Kidney glomerular epithelial cell (primary cell): Measurements from ENCODE around the gene PTER.

Source experiments
- DNase-seq: peaks from one replicate; lab custom pipeline; 2025; lab: John Stamatoyannopoulos, UW

Gene PTER

DNA sequence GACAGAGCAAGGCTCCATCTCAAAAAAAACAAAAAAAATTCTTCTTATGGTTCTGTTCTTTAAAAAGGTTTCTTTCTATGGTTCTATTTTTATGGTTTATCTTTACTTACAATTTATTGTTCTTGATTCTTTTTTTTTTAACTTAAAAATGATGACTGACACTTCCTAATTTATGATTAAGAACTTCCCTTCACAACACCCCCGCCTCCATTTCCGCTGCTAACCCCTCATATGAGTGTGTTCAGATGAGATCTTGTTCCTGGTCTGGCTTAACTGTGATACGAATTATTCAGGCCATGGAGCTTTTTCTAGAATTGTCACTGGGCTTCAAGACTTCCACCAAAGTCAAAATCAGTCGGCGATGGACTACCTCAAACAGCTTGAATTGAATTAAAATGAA, 33.9 kb downstream of the PTER start:
- DNase-seq: no peak

DNA sequence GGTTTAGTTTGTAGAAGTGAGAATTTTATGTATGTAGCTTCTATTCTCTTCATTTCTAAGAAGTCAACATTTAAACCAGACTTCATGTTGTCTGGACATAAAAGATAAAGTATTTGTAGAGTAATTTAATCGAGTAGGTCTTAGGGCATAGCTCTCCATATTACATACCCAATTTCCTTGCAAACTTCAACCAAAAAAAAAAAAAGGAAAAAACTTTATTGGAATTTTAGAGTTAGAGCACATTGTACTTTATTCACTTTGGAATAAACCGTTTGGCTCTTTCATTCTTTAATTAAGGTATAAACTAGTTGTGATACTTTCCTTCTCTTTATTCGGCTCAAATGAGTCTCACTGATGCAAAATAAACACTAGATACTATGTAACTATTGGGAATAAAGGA, 36.0 kb downstream of the PTER start:
- DNase-seq: no peak

DNA sequence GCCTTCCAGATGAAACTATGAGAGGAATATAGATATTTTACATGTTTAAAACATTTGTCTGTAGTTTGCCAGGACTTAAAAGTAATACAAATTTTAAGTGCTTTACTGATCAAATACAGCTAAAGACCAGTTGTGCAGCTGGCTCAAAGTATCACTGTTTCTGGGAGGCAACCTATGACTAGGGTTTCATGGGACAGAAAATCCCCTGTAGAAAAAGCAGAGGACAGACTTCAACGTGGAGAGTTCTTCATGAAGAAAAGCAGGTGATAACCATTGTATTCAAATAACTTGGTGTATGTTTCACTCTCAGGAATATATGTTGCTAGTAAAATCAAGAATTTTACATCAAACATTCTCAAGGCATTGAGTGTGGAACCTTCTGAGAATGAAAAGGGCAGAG, 40.9 kb downstream of the PTER start:
- DNase-seq: no peak

DNA sequence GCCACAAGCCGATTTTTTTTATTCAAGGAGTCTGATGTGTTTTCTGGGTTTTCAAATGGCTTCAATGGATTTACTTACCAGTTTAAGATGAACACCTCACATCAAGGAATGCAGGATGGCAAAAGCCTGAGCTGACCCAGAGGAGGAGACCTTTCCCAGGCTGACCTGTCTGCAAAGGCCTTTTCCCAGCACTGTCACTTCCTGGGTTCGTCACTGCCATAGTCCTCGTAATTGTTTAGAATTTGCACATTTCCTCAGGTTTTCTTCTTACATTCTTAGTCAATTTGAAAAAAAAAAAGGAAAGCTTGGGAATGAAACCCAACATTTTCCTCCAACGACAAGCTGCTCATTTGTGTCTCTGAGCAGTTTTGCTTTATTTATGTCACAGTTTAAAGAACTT, 42.0 kb downstream of the PTER start:
- DNase-seq: no peak

DNA sequence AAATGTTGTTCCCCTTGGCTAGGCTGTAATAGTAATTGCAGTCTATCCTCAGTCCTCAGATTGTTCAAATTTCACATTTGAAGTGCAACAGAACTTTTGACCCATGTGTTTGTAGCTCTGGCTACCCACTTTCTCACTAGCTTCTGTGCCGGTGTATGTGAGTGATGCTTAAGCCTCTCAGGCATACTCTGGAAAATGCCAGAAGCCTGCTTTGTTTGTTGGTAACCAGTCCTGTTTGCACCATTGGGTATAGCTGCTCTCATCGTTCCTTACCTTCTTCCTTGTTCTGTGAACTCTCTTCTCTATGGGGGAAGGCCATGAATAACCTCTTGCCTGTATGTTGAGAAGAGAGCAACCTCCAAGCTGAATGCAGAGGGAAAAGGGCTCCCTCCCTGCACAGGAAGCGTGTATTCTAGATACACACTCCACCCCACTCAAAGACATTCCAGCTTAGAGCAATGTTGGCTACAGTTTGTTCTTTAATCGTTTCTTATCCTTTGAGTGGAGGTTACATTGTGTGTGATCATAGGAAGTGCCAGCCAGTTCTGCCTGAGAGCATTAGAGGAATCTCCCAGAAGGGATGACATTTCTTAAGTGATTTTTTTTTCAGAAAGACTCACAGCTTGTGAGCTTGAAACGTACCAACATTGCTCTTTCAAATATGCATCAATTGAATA, 44.4 kb downstream of the PTER start:
- peak; percentile 90 for DNase-seq

DNA sequence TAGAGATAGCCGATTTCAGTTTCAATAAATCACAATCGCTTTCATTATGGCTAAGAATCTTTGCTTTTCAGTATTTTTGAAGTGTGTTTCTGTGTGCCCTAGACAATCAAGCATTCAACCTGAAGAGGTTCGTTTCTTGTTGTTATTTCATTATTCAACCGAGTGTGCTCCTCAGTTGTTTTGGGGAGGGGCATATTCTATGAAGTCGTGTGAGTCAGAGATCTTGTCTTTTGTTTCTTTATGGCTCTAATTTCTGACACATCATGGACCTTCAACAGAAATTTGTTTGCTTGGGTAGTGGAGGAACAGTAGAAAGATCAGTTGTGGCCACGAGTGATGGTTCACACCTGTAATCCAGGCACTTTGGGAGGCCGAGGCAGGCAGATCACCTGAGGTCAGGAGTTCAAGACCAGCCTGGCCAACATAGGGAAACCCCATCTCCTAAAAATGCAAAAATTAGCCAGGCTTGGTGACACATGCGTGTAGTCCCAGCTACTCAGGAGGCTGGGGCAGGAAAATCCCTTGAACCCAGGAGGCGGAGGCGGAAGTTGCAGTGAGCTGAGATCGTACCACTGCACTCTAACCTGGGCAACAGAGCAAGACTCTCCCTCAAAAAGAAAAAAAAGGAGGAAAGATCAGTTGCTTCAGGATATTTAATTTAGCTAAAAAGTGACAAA, 46.6 kb downstream of the PTER start:
- no peak for DNase-seq

DNA sequence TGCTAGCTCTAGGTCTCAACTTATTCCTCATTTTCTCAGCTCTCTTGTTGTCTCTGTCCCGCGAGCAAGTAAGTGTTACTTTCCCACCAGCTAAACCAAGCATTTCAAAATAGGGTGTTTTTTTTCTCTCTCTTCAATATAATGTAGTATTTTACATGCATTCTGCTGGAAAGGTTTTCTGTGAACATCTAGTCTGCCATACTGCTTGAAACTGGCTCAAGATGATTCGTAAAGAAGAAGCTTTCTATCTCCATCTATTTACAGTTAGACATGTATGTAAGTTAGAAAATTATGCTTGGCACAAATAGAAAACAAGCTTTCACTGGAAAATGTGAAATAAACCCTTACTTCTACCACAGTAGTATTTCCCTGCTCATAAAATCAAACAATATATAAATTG, 53.7 kb downstream of the PTER start:
- DNase-seq: no peak

DNA sequence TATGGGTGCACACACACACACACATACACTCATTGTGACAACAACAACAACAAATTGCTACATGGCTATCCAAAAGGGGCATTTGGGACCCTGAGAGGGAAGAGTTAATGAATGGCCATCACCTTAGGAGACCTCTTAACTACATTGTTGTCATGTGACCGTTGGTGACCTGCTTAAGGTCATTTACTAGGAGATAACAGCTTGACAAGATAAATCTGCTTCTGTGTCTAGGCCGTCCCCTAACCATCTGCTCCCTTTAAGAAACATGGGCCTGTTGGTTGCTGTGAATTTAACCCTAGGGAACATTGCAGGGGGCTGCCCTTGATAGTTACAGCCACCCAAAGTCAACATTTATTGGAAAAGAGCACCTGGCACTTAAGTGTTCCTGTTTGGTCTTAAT, 55.1 kb downstream of the PTER start:
- DNase-seq: no peak

DNA sequence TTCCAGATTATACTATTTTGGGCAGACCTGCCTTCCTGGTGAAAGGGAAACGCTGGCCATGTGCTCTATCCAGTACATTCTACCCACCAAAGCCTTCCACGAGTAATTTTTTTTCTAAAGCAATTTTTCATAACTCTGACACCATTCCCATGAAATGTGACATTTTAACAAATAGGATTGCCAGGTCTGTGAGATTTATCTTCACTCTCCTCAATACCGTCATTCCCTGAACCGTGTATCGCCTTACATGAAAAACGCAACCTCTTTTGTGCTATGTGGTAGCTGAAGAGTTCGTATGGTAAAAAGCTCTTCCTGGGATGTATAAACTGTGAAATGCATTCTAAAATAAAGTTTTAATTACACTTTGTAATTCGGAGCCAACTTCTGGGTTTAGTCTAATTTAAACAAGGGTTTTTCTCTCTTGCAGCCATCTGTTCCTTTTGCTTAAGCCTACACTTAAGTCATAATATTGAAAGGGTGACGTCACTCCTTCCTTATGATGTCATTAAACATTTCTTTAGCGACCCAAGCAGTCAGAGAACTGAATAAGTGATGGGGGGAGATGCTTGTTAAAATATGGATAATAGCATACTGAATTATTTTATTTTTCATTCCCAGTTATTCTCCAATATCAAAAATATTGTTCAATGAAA, 57.2 kb downstream of the PTER start:
- no peak for DNase-seq

DNA sequence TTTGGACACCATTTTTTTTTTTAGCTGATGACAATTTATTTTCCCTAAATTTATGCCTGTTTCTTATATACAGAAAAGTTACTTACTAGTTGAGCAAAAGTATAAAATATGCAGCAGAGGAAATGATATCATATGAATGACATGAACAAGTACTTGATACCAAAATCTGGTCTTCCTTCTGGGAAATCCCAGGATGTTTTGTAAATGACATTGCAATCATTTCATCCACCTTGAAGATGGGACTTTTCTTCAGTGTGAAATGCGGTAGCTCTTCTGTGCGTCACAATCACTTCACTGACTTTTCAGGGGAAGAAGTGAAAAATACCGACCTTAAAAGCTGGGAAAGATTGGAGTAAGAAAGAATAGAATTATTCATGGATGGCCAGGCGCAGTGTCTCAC, 61.1 kb downstream of the PTER start:
- DNase-seq: no peak

DNA sequence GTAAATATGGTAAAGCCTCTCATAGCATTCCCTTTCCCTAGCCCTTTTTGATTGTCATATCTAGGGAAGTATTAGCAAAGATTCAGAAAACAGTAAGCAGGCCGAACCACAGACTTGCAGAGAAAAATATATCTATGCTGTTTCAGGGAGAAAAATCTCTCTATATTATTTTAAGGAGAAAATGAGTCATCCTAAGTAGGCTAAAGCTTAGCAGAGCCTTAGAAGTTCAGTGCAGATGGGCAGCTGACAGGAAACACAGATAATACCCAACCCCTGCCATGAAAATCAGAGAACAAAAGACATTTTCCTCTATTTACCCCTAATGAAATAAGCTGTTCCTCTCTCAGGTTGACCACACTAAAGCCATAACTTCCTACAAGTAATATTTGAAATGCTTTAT, 68.4 kb downstream of the PTER start:
- peak; percentile 16 for DNase-seq

DNA sequence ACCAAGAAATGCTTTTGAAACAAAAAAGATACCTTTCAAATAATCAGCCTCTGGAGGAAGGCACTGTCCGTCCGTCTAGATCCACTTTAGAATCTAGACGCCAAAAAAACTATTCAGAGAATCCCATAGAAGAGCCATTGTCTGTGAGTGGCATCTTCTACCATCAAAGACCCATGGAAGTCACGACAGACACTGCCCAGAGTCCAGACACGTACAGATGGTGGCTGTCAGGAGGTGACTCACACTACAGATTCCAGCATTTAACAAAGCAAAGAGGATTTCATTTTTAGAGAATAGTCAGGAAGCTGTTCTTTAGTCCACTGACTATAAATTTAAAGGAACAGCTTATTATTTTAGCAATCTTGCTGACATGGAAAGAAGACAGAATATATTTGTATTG, 73.2 kb downstream of the PTER start:
- DNase-seq: no peak

DNA sequence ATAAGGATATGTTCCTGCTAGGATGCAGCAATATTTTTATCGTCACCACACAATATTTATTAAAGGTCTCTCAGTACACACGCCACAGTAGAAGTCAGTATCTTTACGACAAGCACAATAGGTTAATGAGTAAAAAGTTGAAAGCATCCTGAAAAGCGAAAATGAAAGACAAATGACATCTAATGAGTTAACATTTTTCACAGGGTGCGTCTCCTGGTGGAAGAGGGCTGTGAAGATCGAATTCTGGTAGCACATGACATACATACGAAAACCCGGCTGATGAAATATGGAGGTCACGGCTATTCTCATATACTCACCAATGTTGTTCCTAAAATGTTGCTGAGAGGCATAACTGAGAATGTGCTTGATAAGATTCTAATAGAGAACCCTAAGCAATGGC, 74.0 kb downstream of the PTER start:
- DNase-seq: no peak

DNA sequence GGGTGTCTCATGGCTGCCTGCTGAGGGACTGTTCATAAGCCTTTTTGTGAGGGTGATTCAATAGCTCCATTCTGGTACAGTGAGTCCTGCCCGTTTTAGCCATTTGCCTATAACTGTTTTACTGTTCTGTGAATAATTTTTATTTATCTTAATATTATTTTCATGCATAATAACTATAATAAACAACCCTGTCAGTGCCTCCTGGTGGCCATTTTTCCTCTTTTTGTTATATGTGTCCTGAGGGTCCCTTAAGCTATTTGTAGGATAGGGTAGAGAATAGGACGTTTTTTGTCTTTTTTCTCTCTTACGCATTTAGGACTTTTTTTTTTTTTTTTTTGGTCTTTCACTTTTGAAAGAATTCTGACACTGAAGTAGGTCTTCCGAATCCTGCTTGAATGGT, 82.0 kb downstream of the PTER start:
- no peak for DNase-seq

DNA sequence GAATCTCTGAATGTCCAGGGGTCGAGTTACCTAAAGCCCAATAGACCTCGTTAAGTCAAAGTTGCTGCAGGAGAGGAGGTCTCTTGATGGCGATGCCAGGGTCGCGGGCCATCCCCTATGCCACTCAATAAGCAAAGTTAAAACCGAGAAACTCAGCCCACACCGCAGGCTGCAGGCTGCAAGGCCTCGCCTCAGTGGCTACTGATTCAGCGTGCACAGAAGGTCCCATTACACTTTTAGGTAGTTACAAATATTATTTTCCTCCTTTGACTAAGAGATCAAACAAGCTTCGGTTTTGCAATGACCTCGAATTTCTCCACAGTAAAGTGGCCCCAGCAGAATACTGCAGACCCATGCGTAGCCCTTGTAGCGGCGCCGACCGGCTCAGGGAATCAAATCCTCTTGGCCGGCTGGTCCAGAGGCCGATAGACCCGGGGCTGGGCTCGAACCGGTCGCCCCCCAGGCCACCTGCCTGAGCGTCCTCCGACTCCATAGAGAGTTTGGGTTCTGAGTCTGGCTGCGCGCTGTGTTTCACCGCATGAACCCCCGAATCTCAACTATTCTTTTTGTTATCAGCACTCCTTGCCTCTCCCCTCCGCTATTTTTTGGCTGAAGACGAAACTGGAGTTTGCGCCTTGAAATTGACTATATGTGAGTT, 82.6 kb downstream of the PTER start:
- no peak for DNase-seq

DNA sequence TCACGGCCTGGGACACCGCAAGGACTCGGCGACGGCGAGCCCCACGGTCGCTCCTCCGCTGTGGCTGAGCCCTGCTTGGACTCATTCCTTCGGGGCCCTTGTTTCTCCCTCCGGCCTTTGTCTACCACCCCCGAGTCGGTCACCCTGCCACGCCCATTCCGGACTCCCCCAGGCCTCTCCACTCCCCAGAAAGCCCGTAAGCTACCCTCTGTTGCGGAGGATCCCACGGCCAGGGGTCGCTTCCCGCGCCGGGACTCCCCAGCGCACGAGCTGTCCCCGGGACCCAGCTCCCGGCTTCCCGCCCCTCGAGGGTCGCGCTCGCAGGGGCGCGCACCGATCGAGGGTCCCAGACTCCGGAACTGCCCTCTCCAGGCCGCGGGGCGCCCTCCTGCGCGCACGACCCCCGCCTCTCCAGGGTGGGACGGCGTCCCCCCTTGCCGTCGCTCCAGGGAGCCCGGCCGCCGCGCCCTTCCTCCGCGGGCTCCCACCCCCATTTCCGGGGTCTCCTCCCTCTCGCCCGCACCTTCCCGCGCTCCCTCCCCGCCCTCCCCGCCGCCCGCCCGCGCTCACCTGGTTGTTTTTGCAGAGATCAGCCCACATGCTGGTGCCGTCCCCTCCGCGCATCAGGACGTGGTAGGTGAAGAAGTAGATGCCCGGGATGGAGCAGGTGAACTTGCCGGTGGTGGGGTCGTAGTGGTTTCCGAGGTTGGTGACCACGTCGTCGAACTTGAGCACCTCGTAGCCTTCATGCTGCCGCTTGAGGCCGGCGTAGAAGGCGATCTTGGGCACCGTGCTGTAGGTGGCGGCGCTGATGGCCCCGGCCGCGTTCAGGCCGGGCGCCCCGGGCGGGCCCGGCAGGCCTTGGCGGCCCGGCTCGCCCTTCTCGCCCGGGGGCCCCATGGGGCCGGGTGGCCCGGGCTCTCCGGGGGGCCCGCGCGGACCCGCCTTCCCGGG, 83.4 kb downstream of the PTER start:
- DNase-seq: no peak

DNA sequence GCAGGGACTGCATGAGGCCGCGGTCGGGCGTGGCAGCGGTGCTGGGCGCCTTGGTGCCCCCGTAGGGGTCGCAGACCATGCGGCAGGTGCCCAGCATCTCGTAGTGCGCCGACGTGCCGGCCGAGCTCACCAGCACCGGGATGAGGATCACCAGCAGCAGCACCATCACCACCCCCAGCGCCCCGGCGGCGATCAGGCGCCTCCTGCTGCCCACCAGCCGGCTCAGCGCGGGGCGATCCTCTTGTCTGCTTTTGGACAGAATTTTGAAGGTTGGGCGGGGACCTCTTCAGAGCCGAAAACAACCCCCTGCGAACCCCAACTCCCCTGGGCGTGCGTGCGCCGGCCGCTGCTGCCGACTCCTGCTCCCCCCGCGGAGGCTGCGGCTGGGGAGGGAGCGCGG, 84.1 kb downstream of the PTER start:
- DNase-seq: no peak

DNA sequence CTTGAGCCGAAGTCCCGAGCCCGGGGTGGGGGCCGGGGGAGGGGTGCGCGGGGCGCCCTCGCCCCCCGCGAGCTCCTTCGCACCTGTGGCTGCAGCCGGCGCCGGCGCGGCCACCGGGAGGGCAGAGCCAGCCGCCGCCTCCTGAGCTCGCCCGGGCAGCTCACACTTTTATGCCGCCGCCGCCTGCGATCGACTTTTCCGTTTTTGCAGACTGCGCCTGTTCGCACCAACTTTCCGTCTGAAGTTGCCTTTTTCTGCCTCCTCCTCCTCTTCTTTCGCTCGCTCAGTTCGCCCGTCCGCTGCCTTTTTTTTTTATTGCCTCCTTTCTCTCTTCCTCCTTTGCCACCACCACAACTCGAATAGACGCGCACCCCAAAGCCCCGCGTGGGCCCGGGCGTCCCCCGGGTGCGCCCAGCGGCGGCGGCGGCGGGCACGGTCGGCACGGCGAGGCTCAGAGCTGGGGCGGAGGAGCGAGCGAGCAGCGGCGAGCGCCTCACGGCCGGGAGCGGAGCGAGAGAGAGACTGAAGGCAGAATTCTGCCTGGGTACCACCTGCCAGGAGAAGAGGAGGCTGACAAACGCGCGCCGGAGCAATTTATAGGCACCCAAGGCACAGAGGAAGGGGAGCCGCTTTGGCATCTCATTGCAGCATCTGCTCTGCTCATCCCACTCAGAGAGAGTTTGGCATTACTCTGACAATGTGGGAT, 84.7 kb downstream of the PTER start, which contains the start of gene C1QL3:
Gene C1QL3 (minus strand): TSS at position 569 of the 706 bp plus-strand sequence. CDS start 814 bp downstream, outside the sequence.
- DNase-seq: peak; percentile 7

DNA sequence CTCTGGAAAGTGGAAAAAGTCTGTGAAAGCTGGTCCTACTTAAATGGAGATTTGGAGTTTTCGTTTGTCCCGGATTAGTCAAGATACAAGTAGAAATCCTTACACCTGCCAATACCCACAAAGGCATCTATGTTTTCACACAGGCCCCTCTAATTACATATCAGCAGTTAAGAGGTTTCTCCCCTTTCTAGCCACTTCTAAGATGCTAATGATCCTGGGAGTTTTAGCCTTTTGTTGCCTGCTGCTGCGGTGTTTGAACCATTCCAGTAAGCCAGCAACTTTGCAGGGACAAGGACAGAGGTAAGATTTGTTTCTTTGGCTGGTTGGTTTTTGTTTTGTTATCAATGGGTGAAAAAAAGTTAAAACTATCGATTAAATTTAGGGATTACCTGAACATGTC, 90.6 kb downstream of the PTER start:
- DNase-seq: no peak

DNA sequence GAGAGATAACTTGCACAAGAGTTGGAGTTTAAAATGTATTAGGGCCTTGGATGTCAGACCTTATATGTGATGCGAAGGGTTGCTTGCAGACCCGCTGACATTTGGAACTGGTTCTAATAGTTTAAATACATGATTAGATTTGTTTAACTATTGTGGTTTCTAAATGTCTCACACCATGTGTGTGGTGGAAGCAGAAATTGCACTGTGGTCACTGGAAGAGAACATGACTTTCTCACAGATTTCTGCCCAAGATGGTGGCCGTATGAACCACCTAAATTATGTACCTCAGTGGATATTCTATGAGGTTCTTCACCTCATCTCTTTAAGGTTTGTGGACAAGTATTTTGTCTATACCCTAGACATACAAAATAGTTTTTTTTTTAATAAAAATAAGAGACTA, 93.0 kb downstream of the PTER start:
- DNase-seq: no peak

DNA sequence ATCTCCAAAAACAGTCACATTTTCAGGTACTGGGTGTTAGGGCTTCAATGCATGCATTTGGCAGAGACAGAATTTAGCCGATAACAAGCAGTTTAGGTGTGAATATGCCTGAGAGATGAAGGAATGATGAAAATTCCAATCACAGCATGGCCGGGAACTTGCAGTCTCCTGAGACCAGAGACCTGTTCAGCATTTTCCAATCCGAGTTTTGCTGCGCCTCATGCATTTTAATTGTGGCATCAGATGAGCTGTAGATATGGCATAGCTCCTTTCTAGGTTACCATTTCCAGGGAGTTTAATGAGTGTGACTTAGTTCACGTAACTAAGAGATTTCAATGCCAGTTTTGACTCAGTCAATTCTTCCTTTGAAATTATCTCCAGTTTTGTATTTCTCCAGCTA, 99.3 kb downstream of the PTER start:
- no peak for DNase-seq
